ENCODE measurements around the gene FSIP1.

Gene FSIP1

DNA sequence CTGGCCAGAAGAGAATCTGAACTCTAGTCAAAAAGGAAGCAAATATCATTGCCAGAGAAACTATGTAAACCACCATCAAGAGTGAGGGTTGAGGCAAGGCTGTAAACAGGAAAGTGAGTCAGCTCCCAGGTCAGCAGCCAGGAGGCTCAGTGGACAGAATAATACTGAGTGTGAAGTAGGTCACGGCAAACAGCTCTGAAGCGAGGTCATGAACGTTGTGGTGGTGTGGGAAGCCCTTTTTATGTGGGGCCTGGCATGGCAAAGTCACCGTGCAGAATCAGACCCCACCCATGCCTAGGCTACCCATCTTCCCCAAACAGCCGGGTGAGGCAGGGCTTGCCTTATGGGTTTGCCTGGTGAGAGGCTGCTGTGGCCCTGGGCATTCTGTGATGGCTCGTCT lies 157.8 kb downstream of the FSIP1 start:
- Histone ChIP-seq H3K9me3 (ENCODE audit: severe bottlenecking) (no peaks in the 10 kb centered on the region), H3K27ac (no peak overlapping the region), H3K4me3 (ENCODE audit: low read depth, low read length) (no peak overlapping the region), H3K27me3 (ENCODE audit: insufficient read depth, low read depth, severe bottlenecking) (no peaks in the 10 kb centered on the region), H3K36me3 (no peaks in the 10 kb centered on the region)
- TF ChIP-seq, protein P1, sequence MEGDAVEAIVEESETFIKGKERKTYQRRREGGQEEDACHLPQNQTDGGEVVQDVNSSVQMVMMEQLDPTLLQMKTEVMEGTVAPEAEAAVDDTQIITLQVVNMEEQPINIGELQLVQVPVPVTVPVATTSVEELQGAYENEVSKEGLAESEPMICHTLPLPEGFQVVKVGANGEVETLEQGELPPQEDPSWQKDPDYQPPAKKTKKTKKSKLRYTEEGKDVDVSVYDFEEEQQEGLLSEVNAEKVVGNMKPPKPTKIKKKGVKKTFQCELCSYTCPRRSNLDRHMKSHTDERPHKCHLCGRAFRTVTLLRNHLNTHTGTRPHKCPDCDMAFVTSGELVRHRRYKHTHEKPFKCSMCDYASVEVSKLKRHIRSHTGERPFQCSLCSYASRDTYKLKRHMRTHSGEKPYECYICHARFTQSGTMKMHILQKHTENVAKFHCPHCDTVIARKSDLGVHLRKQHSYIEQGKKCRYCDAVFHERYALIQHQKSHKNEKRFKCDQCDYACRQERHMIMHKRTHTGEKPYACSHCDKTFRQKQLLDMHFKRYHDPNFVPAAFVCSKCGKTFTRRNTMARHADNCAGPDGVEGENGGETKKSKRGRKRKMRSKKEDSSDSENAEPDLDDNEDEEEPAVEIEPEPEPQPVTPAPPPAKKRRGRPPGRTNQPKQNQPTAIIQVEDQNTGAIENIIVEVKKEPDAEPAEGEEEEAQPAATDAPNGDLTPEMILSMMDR (IDR thresholded peaks at IDR 0.05; ENCODE audit: low read depth, low read length), result no peak
- no peak for DNase-seq

DNA sequence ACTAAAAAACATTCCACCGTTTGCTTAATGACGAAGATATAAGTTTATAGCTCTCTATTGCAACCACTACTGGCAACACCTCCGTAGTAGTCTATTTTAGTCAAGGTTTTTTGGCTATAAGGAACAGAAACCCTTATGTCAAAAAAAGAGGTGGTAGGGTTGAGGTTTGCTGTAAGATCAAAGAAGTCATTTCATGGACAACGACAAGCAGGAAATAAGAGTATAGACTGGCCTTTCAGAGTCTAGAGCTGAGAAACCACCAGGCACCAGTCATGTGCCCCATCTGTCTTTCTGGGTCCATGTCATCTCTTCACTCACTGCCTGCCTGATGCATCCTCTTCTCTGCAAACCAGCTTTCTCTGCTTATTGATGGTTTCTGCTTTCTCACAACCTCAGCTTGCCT lies 159.1 kb downstream of the FSIP1 start:
- H3K36me3 ChIP-seq, result no peaks in the 10 kb centered on the region
- no peaks in the 10 kb centered on the region for H3K27me3 ChIP-seq (ENCODE audit: insufficient read depth, low read depth, severe bottlenecking)
- H3K4me3 ChIP-seq (ENCODE audit: low read depth, low read length), result no peak overlapping the region
- DNase-seq, result no peak
- no peak overlapping the region for H3K27ac ChIP-seq
- TF ChIP-seq, protein P1 (IDR thresholded peaks at IDR 0.05; ENCODE audit: low read depth, low read length), result no peak
- H3K9me3 ChIP-seq (ENCODE audit: severe bottlenecking), result no peaks in the 10 kb centered on the region

DNA sequence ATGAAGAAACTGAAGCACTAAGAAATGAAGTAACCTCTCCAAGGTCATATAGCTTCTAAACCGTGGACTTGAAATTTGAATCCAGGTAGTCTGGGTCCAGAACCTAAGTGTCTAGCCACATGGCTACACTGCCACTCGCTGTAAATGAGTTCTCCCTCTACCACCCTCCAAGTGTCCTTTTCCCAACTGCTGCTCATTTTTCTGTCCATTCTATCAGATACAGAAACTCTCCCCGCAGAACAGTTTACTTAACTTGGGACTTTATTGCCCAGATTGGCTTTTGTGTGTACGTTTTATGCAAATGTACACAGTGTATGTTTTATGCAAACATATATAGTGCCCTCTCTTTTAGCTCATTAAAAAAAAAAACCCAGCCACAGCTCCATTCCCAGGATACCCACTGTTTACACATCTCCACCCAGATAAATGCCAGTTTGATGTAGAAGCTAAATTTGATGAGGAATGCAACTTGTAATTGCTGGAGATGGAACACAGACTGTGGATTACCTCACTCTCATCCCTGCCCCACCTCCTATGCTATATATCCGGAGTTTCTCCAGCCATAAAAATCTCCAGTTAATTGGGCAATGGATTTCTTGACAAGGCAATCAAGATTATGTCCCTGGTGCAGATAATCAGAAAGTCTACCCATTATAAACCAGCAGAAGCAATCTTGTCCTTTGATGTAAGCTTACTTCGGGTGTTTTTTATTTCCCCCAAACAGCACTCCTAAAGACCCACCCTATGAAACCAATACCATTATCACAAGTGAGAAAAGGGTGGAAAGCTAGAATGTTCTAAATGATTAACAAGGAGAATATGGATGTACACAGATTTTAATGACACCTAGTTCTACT lies 159.8 kb downstream of the FSIP1 start:
- Histone ChIP-seq H3K27ac (no peak overlapping the region), H3K36me3 (no peaks in the 10 kb centered on the region), H3K27me3 (ENCODE audit: insufficient read depth, low read depth, severe bottlenecking) (no peaks in the 10 kb centered on the region), H3K4me3 (ENCODE audit: low read depth, low read length) (no peak overlapping the region), H3K9me3 (ENCODE audit: severe bottlenecking) (no peaks in the 10 kb centered on the region)
- DNase-seq, result no peak
- TF ChIP-seq, protein P1 (IDR thresholded peaks at IDR 0.05; ENCODE audit: low read depth, low read length), result no peak

DNA sequence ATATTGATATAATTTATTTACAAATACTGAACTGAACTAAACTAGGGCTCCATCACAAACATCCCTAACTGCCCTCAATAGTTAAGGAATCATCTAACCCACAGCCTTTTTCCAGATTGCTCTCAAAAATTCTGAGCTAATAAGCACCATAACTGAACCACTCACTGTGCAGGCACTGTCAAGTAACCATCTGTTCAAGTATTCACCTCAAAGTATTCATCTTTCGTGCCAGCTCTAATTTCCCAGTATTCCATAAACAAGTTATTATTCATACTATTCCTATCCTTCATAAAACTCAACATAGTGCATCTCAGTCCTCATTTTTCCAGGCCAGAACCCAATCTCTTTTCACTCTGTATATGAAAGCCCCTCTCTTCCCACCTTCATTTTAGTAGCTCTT lies 160.7 kb downstream of the FSIP1 start:
- Histone ChIP-seq H3K27me3 (ENCODE audit: insufficient read depth, low read depth, severe bottlenecking) (no peaks in the 10 kb centered on the region), H3K9me3 (ENCODE audit: severe bottlenecking) (no peaks in the 10 kb centered on the region), H3K36me3 (no peaks in the 10 kb centered on the region), H3K4me3 (ENCODE audit: low read depth, low read length) (no peak overlapping the region), H3K27ac (no peak overlapping the region)
- TF ChIP-seq, protein P1 (IDR thresholded peaks at IDR 0.05; ENCODE audit: low read depth, low read length), result no peak
- DNase-seq, result no peak

DNA sequence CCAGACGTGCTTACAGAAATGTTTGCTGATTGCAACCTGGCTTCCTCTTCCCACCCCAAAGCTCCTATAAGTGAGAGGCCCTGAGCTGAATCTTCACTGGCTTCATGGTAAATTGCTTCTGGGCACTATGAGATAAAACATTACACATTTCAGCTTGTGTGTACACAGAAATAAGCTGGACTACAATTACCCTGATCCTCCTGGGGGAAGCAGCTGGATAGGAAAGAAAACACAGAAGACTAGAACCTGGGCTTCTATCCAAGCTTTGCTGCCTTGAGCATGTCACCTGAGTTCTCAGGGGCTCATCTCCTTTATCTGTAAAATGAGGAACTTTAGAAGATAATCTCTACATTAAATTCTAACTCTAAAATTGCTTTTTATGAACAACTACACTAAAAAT lies 161.4 kb downstream of the FSIP1 start:
- DNase-seq, result no peak

More for the DNA sequence above, 161.4 kb downstream of the FSIP1 start:
- TF ChIP-seq, protein P1 (IDR thresholded peaks at IDR 0.05; ENCODE audit: low read depth, low read length), result no peak
- no peak overlapping the region for H3K4me3 ChIP-seq (ENCODE audit: low read depth, low read length)
- no peaks in the 10 kb centered on the region for H3K27me3 ChIP-seq (ENCODE audit: insufficient read depth, low read depth, severe bottlenecking)
- no peak overlapping the region for H3K27ac ChIP-seq
- H3K9me3 ChIP-seq (ENCODE audit: severe bottlenecking), result no peaks in the 10 kb centered on the region
- H3K36me3 ChIP-seq, result no peaks in the 10 kb centered on the region
